Measurements from ENCODE around the gene RASSF8.

RASSF8 gene

DNA sequence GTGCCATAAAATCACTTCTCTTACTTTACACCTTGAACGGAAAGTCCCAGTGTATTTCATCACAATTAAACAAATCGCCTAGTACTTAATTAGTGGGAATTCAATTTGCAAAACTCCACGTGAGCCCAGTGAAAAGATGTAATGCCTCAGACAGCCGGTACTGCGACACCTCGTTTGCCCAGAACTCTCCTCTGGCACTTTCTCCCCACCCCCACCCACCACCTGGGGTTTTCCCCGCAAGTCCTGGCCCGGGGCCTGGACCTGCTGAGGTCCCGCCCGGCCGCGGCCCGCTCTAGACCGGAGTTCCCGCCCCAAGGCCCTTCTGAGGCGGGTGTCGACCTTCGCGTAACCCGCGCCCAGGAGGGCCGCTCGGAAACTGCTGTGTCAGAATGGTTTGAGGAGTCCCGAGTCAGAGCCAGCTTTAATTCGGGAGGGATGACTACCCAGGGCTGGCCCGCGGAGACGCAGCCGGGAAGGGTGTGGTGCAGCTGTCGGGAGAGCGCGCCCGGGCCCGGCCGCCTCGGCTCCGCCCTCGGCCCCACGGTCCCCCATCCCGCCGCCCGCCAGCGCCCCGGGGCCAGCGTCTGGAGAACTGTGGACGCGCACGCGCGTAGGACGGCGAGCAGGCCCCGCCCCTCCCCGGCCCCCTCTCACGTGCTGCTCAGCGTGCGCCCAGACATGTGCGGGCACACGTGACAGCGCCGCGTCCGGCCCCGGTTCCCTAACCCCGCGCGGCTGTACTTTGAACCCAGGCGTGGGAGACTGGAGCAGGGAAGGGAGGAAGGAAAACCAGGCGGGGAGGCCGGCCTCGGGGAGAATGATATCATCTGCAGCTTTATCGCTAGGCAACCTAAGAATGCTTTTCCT is 155.6 kb downstream of the RASSF8 start:
- DNase-seq = peak; percentile 88

DNA sequence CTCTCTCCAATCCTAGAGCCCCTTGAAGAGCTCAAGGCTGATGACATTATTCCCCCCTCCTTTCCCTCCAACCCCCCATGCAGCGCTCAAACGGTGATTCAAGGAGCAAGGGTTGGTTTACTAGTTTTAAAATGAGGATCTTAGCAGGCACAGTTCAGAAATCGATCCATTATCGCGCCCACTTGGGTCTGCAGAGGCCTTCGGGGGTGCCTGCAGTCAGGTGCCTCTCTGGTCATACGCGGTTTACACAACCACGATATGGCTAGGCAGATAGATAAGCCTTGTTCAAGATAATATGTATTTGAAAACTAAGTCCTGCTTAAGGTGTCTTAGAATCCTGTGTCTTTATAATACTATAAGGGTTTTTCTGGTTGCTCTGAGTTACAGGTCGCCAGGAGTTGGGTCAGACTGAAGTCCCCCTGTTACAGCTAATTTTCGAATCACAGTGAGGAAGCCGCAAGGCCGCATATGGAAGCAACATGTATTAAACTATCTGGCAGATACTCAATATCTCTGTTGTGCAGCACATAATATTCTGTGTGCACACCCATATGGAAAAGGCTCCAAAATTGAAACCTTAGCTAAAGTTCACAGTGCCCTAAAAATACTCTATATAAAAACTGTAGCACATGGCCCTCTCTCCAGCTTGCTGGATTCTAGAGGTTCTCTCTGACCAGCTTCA is 156.4 kb downstream of the RASSF8 start:
- peak; percentile 7 for DNase-seq

DNA sequence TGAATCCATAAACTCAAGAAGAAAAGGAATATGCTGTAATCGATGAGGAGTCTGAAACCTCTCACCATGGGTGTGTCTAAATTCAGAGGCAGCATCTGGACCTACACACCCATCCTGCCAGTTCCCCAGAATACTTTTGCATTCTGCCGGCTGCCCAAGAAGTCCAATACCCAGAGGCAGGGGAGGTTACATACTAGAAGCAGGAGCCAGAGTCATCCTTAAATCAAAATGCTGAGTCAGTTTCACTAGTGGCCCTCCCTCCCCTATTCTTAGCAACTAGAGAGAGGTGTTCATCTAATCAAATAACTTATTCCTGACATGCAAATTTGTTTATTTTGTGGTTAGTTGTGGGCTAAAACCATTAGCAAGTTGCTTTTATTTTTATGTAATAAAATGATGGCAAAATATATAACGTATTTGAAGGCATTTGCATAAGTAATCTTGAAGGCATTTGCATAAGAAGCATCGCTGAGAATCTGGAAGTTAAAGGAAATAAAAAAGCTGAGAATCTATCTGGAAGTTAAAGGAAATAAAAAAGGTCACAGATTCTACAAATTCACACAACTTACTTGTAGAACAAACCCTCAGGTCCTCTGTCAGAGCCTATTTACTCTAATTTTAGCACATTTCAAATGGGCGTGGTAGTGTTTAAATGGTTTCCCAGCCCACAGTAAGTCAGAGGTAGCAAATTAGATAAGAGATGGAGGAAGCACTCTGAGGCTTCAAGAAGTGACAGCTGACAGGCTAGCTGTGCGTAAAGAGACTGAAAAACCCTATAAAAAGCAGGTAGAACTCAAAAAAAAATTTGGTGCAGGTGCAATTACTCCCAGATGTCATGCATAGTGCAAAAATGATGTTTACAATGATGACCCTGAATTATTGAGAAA is 158.6 kb downstream of the RASSF8 start:
- DNase-seq = no peak

DNA sequence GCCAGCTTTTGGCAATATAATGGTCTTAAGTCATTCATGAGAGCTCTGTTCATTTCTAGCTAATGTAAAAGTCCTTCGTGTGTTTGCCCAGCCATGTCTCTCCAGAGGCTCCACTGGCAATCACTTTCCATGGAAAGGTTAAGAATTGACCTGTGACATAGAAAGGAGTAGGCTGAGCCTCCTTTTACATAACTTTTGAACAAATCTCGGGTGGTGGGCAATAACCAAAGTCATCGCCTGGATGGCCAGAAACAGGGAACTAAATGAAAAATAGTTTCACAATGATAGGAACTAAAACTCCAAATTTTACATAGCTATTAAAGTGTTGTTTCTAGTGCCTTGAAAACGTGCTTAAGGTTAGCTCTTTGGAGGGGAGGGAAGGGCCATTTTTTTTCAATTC is 159.8 kb downstream of the RASSF8 start:
- no peak for DNase-seq

DNA sequence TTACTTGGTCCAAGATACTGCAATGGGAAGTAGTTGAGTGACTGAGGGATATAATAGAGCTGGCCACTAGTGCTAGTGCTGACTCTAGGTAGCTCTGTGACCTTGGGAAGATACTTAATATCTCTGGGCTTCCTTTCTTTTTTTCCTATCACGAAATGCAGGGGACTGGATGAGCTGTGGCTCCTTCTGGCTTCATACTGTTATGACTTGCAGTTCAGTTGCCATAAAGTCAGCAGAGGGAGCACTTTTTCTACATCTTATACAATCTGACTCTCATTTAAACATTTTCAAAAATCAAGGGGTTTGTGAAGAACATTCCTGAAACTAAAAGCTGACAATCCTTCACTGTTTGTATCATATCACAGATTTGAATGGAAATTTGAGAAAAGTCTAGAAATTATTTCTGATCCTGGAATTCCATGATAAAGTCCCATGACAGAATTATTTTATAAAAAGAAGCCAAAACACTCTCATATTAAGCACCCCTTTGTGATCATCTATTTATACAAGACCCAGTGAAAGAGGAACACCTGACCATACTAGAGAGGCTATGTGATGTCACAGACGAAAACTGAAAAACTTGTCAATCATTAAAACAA is 161.0 kb downstream of the RASSF8 start:
- DNase-seq = peak; percentile 68

DNA sequence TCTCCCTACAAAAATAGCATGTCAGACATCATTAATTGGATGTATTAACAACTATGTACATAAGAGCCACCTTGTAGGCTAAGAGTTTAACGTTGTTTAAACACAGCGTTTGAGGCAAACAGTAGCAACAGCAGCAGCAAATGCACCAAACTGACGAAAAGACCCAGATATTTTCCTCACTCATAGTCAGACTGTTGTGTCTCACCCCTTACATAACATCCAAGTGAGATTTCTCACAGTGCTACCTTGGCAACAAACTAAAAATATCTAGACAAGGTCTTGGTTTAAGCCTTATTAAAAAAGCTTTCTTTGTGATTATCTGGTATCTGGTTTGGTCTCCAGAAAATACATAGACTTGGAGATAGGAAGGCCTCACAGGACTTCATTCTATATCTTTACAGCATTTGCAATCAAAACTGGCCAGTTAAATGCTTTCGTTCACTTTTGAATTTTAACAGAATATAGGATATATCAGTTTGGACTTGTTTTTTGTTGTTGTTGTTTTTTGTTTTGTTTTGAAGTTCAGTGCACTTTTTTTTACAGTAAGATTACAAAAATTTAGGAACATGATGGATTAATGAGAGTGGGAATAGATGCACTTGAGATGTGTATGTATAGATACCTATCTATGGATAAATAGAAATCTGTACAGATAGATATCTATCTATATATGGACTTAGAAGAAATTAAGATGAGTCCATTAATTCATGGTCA is 162.2 kb downstream of the RASSF8 start:
- DNase-seq = no peak

DNA sequence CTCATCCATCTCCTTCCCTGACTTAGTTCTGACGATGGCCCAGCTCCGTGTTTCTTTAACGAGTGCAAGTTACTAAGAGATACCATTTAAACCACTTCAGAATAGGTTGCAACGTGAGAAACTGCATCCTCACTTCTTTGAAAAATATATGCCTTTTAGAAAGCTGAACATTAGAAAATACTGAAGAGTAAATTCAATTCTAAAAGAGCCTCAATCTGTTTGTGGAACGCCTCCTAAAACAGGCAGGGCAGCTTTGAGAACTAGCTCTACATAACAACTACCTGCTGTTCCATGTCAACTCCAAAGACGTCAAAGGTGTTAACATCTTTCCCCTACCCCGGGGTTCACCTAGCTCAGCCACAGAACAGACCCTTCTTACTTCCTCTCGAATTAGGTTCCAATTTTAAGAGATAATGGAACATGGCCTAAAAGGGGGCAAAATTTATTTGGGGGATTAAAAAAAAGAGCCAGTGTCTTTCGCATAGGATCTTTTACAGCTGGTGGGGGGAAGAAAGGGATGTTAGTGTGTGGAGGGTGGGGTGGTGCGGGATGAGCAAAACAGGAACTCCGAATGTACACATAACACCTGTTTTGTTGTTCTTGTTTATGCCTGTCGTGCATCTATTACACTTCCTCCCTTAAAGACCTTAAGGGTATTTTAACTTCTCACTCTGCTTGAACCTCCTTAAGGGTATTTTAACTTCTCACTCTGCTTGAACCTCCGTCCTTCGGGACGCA is 163.0 kb downstream of the RASSF8 start:
- DNase-seq = no peak

DNA sequence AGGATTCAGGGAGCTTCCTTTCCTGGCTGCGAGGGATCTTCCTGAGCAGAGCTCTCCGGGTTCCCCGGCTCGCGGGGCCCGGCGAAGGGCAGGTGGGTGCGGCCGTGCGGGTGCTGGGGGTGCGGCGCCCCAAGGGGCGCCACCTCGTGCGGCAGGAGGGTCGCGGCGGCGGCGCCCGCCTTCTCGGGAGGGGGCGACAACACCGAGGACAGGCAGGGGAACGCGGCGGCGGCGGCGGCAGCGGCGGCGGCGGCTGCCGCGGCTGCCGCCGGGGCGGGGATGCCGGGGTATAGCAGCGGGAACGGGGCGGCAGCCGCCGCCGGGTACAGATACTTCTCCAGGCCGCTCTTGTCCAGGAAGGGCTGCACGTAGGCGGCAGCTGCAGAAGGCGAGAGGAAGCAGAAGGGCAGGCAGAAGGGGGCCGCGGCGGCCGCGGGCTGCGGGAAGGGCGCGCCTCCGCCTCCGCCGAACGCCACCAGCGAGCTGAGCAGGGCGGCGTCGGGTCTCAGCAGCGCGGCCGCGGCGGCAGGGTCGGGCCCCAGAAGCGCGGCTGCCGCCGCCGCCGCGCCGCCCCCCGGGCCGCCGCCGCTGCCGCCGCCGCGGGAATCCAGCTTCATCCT is 163.7 kb downstream of the RASSF8 start:
- no peak for DNase-seq

DNA sequence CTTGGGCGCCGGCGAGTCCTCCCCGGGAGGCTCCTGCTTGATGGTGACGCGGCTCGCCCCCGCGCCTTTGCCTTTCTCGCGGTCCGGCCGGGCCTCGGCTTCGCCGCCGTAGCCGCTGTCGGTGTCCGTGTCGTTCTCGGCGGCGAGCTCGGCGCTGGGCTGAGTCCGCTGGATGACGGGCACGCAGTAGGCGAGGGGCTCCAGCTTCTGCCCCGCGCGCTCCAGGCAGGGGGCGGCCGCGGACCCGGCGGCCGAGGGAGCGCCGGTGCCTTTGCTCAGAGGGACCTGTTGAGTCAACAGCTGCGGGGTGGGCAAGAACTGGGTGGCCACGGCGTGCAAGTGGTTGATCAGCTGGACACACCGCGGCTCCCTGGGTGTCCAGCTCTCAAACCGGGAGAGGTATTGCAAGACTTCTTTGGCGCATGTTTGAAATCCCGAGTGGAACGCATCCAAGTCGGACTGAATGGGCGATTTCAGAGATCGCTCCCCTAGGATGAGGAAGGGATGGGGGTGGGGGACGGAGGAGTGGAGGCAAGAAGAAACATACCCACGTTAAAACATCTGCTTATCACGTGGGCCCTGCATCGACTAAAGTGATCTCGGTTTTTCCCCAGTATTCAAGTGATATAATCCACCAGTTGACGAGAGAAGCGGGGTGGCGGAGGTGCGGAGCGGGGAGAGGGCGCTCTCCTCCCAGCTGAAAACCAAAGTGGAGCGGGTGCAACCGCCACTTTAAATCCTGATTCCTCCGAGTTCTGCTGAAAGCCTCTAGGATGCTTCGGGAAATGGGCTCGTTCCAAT is 164.4 kb downstream of the RASSF8 start:
- peak; percentile 79 for DNase-seq

DNA sequence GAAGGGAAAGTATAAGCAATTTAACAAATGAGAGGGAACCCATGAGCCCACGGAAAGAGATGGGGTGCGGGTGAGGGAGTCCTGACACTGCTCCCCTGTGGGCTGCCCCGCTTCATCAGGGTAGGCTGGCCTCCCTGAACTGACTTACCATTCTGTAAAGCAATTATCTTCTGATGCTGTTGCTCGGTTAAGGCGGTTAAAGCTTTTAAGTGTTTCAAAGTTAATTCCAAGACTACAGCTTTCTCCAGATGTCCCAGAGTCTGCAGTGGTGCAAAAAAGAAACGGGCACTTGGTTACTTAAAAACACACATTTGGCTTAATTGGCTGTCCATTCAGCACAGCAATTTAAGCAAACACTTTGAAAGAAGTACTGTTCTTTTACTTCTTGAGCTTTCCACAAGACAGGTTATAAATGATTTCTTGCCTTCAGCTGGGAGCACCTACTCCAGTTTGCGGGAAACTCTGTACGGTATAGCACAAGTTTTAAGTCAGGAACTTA is 165.0 kb downstream of the RASSF8 start:
- no peak for DNase-seq

DNA sequence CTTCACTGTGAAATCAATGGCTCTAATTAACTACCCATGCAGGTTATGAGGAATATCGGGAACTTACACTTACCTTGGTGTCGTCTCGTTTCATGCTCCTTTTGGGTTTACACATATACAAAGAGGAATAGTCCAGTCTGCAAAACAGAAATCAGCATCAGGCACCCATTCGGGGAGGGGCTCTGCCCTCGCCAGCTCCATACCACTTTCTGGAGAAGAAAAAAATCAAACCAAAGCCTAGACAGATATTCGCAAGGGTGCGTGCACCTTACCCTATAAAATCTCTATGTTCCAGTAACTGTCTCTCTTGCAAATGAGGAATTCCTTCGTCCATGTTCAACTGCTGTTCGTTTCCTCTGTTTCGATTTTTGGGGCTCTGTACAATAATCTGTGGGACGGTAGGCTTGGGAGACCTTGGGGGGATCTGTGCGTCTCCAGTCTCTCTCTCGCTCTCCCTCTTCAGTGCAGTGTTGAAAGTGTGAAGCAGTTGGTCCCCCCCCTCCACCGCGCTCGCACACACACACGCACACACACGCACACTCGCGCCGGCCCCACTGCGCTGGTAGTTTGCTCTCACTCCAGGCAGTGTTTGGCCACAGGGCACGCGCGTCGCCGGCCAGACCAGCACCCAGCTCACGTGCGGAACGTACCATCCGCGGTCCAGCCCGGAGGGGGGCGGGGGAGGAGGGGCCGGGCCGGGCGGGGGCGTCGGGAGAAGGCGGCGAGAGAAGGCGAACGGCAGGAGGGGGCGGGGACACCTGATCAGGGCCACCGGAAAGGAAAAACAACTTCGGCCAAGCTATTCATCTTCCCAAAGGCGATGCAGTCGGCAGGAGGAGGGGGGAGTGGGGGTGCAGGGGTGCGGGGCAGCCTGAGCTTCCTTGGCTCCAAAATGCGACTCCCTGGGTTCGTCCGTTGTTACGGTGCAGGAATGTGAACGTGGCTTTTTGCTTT is 166.2 kb downstream of the RASSF8 start, which contains the start of gene BHLHE41:
Gene BHLHE41 (minus strand): TSS at position 592 of the 954 bp plus-strand sequence. CDS start 258 bp downstream, at position 334.
- DNase-seq = peak; percentile 46

DNA sequence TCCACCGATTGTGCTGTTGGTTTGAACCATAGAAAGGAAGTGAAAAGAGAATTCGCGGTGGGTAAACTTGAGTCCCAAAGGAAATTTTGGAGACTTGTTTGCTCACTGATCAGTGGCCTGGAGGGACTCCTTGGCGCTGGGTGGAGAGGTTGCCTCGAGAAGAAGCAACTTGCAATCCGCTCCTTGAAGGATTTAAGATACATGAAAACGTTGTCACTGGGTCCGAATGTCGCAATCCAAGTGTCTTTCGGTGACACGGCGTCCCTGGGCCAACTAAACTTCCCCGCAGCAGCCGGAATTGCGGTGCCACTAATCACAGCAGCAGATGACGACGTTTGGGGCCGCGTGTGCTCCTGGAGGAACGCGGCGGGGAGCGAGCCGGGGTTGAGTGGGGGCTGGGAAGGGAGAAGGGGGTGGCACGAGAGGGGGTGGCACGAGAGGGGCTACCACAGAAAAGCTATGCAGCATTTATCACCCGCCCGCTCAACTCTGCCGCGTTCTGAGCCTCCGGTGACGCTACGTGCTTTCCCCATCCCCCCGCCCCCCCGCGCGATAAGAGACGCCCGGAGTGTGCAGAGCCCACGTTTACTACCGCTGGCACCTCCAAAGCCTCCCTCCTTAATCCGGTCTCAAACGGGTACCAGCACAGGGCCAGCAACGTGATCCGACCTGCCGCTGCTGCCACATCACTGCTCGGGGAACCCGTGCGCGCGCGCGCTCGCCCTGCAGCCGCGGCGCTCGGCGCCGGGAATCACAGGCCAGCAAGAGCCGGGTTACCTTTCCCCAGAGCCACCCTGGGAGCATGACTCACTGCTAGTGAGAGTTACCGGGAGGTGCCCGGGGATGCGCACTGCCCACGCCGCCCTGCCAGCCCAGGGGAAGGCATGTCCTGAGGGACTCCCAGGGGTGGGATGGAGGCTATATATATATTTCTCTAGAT is 167.2 kb downstream of the RASSF8 start:
- DNase-seq = peak; percentile 76

DNA sequence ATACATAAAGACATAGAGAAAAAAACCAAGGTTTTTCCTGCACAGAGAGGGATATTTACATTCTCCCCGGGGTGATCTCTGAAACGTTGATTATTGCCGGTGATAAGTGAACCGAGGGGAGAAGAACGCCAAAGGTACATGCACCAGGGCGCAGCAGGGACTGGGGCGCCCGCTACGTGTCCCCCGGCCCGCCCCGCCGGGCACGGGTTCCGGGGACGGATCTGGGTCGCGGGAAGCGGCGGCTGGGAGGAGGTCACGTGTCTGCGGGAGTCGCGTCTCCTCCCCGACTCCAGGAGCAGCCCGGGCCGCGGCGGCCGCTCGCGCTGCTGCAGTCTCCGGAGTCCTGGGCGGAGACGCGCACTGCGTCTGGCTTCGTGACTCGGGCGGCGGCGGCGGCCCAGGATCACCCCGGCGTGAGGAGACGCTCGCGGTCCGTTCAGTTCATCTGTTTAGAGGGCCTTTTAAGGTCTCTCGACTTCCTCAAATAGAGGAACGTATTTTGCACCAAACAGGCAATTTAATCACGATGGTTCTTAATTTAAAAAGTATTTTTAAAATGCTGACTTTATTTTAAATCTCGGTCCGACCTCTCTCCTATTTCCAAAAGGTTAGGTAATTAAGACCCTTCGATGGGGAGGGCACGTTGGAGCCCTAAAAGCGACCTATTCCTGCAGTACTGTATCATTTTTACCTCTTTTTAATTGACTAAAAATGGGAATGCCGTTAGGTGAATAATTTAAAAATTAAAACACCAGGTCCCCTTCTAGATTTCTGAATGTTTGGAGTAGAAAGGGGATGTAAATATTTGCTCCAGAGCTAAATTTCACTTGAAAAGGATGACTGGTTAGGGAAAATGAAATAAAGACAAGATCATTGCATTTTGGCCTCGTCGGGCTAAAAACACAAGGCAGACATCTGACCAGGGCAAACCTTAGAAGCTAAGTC is 168.1 kb downstream of the RASSF8 start:
- peak; percentile 81 for DNase-seq

DNA sequence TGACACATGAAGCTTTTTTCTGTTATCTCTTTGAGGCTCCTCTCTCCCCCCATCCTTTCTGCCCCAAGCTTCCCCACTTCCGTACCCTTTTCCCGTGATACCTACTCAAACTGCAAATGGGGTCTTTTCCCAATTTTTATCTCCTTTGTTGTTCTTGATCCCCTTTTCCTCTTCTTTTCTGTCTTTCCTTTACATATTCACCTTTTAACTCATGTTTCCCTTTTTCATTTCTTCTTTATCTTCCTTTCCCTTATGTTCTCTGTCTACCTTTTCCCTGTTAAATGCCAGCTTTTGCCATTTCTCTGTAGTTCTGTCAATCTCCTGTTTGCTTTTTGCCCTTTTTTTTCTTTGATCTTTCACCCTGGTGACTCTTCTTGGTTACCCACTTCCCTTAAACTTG is 168.9 kb downstream of the RASSF8 start:
- DNase-seq = no peak

DNA sequence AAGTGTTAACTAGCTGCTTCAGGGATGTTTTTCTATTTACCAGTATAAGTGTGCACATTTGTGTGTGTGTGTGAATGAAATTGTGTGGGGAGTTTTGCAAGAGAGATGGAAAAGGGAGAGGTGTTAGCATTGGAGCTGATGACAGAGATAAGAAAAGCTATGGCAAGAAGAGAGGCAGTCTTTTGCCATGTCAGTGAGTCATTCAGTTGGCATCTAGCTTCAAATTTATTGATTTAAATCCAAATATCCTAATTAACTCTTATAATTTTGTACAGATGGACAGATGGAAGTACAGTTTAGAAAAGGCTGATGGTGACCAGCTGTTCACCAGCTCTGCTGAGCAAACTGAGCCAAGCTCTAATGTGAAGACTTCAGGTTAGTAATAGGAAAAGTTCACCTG is 169.7 kb downstream of the RASSF8 start:
- peak; percentile 50 for DNase-seq

All from fibroblast of skin of right quadriceps (primary cell).